NB4 (cell line): ENCODE measurements around the gene NDST1.

Experiments
- DNase-seq: peaks from one replicate; pipeline ENCODE4 v3.0.0; 2010; ENCODE audit warnings: low read depth
- H3K4me3 ChIP-seq: one replicate; pipeline ENCODE4 v1.5.1; 2011; ENCODE audit warnings: mild to moderate bottlenecking, low read depth, low read length, moderate library complexity
- CTCF ChIP-seq: IDR thresholded peaks from one replicate; pipeline ENCODE4 v1.5.1; 2012; ENCODE audit warnings: low read depth, low read length
- MAX ChIP-seq: IDR thresholded peaks from 2 replicates; pipeline ENCODE4 v1.6.1; 2011; ENCODE audit warnings: low read depth, low read length
- MYC ChIP-seq: IDR thresholded peaks from 2 replicates; pipeline ENCODE4 v1.6.1; 2011; ENCODE audit warnings: low read depth, low read length
- POLR2A ChIP-seq: IDR thresholded peaks from 2 replicates; pipeline ENCODE4 v1.6.1; 2011; ENCODE audit warnings: mild to moderate bottlenecking; ENCODE audit not compliant: insufficient read length; ENCODE audit errors: extremely low read depth

Gene NDST1

DNA sequence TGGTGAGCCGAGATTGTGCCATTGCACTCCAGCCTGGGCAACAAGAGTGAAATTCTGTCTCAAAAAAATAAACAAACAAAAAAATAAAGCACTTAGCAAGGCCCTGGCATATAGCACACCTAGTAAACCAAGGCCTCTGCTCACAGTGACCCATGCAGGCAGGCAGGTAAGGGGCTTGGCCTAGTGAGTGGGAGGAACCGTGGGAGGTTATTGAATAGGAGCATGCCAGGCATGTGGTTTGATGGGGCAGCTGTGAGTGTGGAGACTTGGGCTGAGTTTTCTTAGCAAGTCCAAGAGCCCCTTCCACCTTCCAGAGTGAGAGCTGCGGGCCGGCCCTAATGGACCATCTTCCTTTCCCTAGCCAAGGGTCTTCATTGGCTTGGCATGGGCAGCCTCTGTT, 4.5 kb upstream of the NDST1 start:
- DNase-seq: no peak
- TF ChIP-seq MAX (no peak), MYC (no peak), POLR2A (no peak), CTCF (no peak)
- no peak overlapping the region for H3K4me3 ChIP-seq

DNA sequence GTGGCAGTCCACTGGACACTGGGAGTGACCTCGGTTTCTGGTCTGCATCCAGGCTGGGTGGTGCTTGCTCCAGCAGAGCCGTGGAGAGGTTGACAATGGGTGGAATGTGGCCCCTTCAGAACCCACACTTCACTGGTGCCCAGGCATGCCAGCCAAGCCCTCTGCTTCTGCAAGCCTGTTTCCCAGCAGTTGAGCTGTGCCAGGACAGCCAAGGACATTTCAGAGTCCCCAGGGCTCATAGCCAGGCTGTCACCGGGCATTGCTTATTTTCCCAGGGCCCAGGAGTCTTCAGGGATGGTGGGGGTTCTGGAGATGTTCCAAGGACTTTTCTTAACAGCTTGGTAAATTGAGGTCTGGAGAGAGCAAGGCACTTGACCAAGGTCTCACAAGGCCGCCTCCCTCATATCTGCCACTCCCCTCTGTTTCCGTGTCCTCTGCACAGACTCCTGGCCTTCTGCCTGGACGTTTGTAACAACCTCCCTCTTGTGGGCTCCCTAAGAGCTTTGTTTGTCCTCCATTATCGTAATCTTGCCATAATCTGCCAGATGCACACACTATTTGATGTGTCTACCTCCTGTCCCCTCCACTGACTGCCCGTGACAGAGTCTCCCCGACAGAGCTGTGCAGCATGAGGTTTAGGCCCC, 3.8 kb upstream of the NDST1 start:
- TF ChIP-seq MYC: no peak
- TF ChIP-seq MAX: no peak
- TF ChIP-seq POLR2A: no peak
- no peak for TF ChIP-seq CTCF
- DNase-seq: no peak
- no peak overlapping the region for H3K4me3 ChIP-seq

DNA sequence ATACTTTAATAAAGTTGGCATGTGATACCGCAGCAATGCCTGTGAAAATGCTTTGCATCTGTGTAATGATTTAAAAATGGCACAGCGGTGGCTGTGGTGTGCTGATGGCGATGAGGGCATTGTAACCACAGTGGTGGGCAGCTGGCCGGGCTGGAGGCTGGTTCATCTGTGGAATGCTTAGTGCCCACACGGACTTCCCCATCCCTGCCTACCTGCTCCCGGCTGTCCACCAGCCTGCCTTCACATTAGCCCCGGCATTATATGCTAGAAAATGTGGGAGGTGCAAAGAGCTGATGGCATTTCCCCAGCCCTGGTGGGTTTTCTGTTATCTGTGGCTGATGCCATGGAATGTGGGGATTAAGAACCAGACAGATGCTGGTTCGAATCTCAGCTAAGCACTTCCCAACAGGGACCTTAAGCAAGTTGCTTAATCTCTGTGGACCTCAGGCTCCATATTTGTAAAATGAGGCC, 2.9 kb upstream of the NDST1 start:
- no peak overlapping the region for H3K4me3 ChIP-seq
- DNase-seq: no peak
- TF ChIP-seq CTCF: no peak
- no peak for TF ChIP-seq MYC
- TF ChIP-seq MAX: no peak
- TF ChIP-seq POLR2A: no peak

DNA sequence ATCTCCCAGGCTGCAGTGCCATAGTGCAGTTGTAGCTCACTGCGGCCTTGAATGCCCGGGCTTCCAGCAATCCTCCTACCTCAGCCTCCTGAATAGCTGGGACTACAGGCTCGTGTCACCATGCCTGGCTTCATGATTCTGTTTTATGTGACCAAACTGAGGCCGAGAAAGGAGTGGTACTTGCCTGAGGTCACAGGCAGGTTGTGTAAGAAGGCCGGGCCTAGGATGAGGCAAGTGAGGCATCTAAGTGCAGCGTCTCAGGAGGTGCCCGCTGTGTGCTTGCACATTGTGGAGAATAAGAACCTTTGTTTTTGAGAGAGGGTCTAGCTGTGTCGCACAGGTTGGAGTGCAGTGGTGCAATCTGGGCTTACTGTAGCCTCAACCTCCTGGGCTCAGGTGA, 2.1 kb upstream of the NDST1 start:
- TF ChIP-seq MYC (no peak), POLR2A (no peak), MAX (no peak), CTCF (no peak)
- no peak overlapping the region for H3K4me3 ChIP-seq
- DNase-seq: no peak

- H3K4me3 ChIP-seq: no peak overlapping the region
- TF ChIP-seq MAX (no peak), MYC (no peak), POLR2A (no peak), CTCF (no peak)
- DNase-seq: no peak
Observed at GRCh38 chr5:150506571-150507473, 1.1 kb upstream of the NDST1 start.
